K562 (cell line): ENCODE results near the gene KCNJ4. TPM values are rescaled to one million over a fixed set of nuclear protein-coding genes. Genes with fewer than 3 reads are reported as not detected.

Source experiments
- CBX2 ChIP-seq: fragments of 200-600 bp; sonication (generic); IDR thresholded peaks from one replicate; pipeline ENCODE4 v1.6.1; 2012; ENCODE audit warnings: mild to moderate bottlenecking, low read length, inconsistent platforms; ENCODE audit not compliant: insufficient read depth, poor library complexity, severe bottlenecking
- DMBX1 ChIP-seq: fragments of 250-450 bp; sonication (Bioruptor Pico); IDR thresholded peaks from 2 replicates; pipeline ENCODE4 v1.8.0; 2022; ENCODE audit warnings: inconsistent platforms, mild to moderate bottlenecking, moderate library complexity, borderline replicate concordance
- HDGF ChIP-seq: fragments of 450-650 bp; IDR thresholded peaks from 2 replicates; pipeline ENCODE4 v1.6.1; 2016
- HLTF ChIP-seq: fragments of 450-650 bp; IDR thresholded peaks from 2 replicates; pipeline ENCODE4 v1.6.1; 2016
- IRF1 ChIP-seq: sonication (generic); formaldehyde crosslinking; IDR thresholded peaks from 2 replicates; pipeline ENCODE4 v1.8.0; 2022; ENCODE audit warnings: missing genetic modification reagents, mild to moderate bottlenecking, borderline replicate concordance
- IRF9 ChIP-seq: fragments of 450-650 bp; IDR thresholded peaks from 2 replicates; pipeline ENCODE4 v1.6.1; 2016; ENCODE audit warnings: missing biosample characterization, missing genetic modification characterization
- KAT7 ChIP-seq: sonication (generic); formaldehyde crosslinking; IDR thresholded peaks from 2 replicates; pipeline ENCODE4 v1.8.0; 2022; ENCODE audit warnings: missing genetic modification reagents, mild to moderate bottlenecking, borderline replicate concordance
- MXD1 ChIP-seq: fragments of 250-450 bp; sonication (Bioruptor Pico); IDR thresholded peaks from 2 replicates; pipeline ENCODE4 v1.8.0; 2021; ENCODE audit warnings: borderline replicate concordance, mild to moderate bottlenecking, moderate library complexity; ENCODE audit not compliant: poor library complexity, severe bottlenecking
- NONO ChIP-seq, 2 experiments: fragments of 200-400 bp in 1 of 2; fragments of 450-650 bp in 1 of 2; formaldehyde crosslinking in 1 of 2; IDR thresholded peaks; 2 replicates each; pipeline ENCODE4 v1.6.1; 2017; ENCODE audit warnings: low read depth in 2 of 2, mild to moderate bottlenecking in 2 of 2, moderate library complexity in 2 of 2, low read length in 1 of 2
- PRDM10 ChIP-seq: fragments of 450-650 bp; IDR thresholded peaks from 2 replicates; pipeline ENCODE4 v1.6.1; 2018; ENCODE audit not compliant: partially characterized antibody
- PTTG1 ChIP-seq: fragments of 450-650 bp; IDR thresholded peaks from 2 replicates; pipeline ENCODE4 v1.6.1; 2016; ENCODE audit warnings: low read depth, mild to moderate bottlenecking, missing genetic modification characterization, missing compliant biosample characterization
- RBM15 ChIP-seq: fragments of 200-400 bp; formaldehyde crosslinking; IDR thresholded peaks from 2 replicates; pipeline ENCODE4 v1.6.1; 2018; ENCODE audit warnings: mild to moderate bottlenecking, low read length, moderate library complexity; ENCODE audit not compliant: insufficient read depth
- RBM22 ChIP-seq: fragments of 200-400 bp; formaldehyde crosslinking; IDR thresholded peaks from 2 replicates; pipeline ENCODE4 v1.6.1; 2018; ENCODE audit warnings: low read length, low read depth; ENCODE audit not compliant: poor library complexity, severe bottlenecking
- SP1 ChIP-seq: sonication (generic); formaldehyde crosslinking; IDR thresholded peaks from 2 replicates; pipeline ENCODE4 v1.8.1; 2022; ENCODE audit warnings: mild to moderate bottlenecking, missing genetic modification reagents
- TAF7 ChIP-seq: fragments of 450-650 bp; IDR thresholded peaks from 2 replicates; pipeline ENCODE4 v1.6.1; 2016; ENCODE audit warnings: missing genetic modification characterization, missing compliant biosample characterization
- TARDBP ChIP-seq: fragments of 450-650 bp; IDR thresholded peaks from 2 replicates; pipeline ENCODE4 v1.6.1; 2016
- TRIM25 ChIP-seq: fragments of 450-650 bp; IDR thresholded peaks from 2 replicates; pipeline ENCODE4 v1.7.0; 2016; ENCODE audit warnings: borderline replicate concordance
- ZFP30 ChIP-seq: fragments of 250-450 bp; sonication (Bioruptor Pico); IDR thresholded peaks from 2 replicates; pipeline ENCODE4 v1.8.0; 2022; ENCODE audit warnings: moderate library complexity, mild to moderate bottlenecking, inconsistent platforms, borderline replicate concordance
- ZNF507 ChIP-seq: conservative IDR thresholded peaks from 2 replicates; pipeline ENCODE4 v1.6.1; 2017; ENCODE audit warnings: missing genetic modification characterization, missing compliant biosample characterization
- polyA plus RNA-seq, 8 experiments: library from polyadenylated mRNA; depleted of rRNA in 4 of 8; stranded (reverse) in 5 of 8; unstranded in 3 of 8; fragments of >200 nt; fragmentation: Nextera tagmentation in 2 of 8; fragmentation: Illumina TruSeq in 1 of 8; extraction: Ambion mirVana in 2 of 8; extraction: Trizol in 1 of 8; gene quantifications; 2 replicates each; pipeline versions ENCODE4 v1.2.1 to v1.2.3, GENCODE V29; 2011 to 2014; ENCODE audit warnings: inconsistent platforms in 1 of 8, missing spikeins in 1 of 8
- total RNA-seq, 7 experiments: library from RNA; depleted of rRNA in 6 of 7; stranded (reverse); fragments of >200 nt in 6 of 7; fragmentation: Illumina TruSeq in 2 of 7; extraction: Trizol in 2 of 7; gene quantifications; 2 replicates each; pipeline versions ENCODE4 v1.2.1 to v1.2.3, GENCODE V29; 2011 to 2021; ENCODE audit warnings: low replicate concordance in 1 of 7

The KCNJ4 gene
- total and polyA plus RNA-seq, 9 of the 15 experiments (the other 6 are each of a cell fraction or from before 2014, with no cell fraction given), result 0.07 to 0.55 (median 0.09) TPM; not detected in 4

- TF ChIP-seq NONO (IDR thresholded peaks at IDR 0.05; ENCODE audit: low read depth in 2 of 2, low read length in 1 of 2), result peak in 1 of 2 experiments; percentile 95; a peak in 1 of 4 replicates
- TF ChIP-seq DMBX1 (CRISPR knock-in tag), result no peak
- no peak for TF ChIP-seq TAF7
- no peak for TF ChIP-seq HLTF
- no peak for TF ChIP-seq KAT7
- no peak for TF ChIP-seq PTTG1
- no peak for TF ChIP-seq ZFP30 (CRISPR knock-in tag)
- TF ChIP-seq HDGF, result no peak
- TF ChIP-seq SP1 (CRISPR knock-in tag), result 0 out of 2 replicates have a peak, but pooled peaks have one; percentile 35
- no peak for TF ChIP-seq TRIM25
- TF ChIP-seq MXD1, result no peak
- TF ChIP-seq TARDBP, result no peak
- no peak for TF ChIP-seq RBM15
- TF ChIP-seq PRDM10, result peak; percentile 99
- no peak for TF ChIP-seq CBX2
- no peak for TF ChIP-seq IRF9 (tag)
- TF ChIP-seq IRF1 (CRISPR knock-in tag), result no peak
- no peak for TF ChIP-seq ZNF507 (tag)
- no peak for TF ChIP-seq RBM22
These were observed 8.2 kb upstream of the KCNJ4 start (continued) for GRCh38 chr22:38462960-38463784.
